Activated naive CD8-positive, alpha-beta T cell treated with anti-CD3 and anti-CD28 coated beads, Interleukin-2, amount 50 U/mL, for 16 hours (primary cell): ENCODE data around the gene ESRRA.
"Not testable (repeated sequence)": the region's sequence is repeated elsewhere in the genome, so short reads cannot be mapped to it uniquely, and the experiment has no call there.

Experiments
- DNase-seq: peaks from one replicate; pipeline ENCODE4 v3.0.0-alpha.2; 2020; ENCODE audit warnings: low read depth, low spot score

ESRRA gene

DNA sequence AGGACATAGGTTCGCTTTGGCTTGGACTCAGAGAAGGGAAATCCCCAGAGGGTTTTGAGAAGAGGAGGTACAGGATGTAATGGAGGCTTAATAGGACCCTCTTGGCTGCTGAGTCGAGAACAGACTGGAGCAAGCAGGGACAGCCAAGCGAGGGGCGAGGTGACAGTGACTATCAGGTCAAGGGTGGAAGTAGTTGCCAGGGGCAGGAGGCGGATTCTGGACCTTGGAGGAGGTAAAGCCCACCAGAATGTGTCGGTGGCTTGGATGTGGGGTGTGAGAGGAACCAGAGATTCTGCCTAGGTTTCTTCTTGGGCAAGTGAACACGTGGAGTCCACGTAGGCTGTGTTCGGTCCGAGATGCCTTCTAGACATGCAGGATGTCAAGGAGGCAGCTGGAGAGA, 7.6 kb downstream of the ESRRA start:
- DNase-seq, result no peak

DNA sequence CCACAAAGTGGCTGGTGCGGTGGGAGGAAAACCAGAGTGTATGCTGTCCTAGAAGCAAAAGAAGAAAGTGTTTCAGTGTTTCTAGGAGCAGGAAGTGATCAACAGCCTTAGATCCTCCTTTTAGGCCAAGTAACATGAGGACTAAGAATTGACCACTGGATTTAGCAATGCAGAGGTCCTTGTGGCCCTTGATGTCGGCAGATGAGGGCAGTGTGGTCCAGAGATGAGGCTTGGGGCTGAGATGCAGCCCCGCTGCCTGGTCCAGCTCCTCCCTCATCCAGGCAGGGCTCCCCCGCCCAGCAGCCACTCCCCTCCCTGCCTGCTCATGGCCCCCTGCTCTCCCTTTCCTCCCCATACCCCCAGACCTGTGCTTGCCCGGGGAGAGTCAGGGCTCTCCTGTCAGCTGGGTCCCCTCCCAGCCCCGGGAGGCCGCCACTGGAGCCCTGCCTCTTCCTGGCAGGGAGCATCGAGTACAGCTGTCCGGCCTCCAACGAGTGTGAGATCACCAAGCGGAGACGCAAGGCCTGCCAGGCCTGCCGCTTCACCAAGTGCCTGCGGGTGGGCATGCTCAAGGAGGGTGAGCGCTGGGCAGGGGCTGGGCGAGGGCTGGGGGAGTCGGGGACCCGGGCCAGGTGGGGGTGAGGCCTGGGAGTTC, 8.3 kb downstream of the ESRRA start:
- DNase-seq, result no peak

GRCh38 chr11:64314146-64314804, 9.0 kb downstream of the ESRRA start:
- no peak for DNase-seq

DNA sequence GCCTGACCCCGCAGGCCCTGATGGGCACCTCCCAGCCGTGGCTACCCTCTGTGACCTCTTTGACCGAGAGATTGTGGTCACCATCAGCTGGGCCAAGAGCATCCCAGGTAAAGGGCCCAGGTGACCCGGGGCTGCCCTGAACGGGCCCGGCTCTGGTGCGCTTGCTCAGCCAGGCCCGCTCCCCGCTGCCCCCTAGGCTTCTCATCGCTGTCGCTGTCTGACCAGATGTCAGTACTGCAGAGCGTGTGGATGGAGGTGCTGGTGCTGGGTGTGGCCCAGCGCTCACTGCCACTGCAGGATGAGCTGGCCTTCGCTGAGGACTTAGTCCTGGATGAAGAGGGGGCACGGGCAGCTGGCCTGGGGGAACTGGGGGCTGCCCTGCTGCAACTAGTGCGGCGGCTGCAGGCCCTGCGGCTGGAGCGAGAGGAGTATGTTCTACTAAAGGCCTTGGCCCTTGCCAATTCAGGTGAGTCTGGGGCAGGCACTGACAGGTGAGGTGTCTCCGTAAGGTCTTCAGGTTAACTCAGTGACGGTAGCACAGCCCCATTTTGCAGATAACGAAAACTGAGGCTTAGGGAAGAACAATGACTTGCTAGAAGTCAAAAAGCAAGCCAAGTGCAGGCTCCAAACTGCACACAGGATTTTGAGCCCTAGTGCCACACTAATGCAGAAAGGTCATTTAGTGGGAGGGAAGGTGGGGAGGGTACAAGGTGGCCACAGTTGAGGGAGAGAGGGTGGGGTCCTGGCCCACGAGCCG, 9.7 kb downstream of the ESRRA start:
- DNase-seq, result no peak

GRCh38 chr11:64315667-64316526, 10.6 kb downstream of the ESRRA start:
- DNase-seq, result not testable (repeated sequence)

GRCh38 chr11:64316672-64317324, 11.5 kb downstream of the ESRRA start:
- DNase-seq, result no peak

GRCh38 chr11:64317325-64317960, 12.1 kb downstream of the ESRRA start, which contains the start of gene TRMT112:
TSS of gene TRMT112 (minus strand) at chr11:64317559. CDS start at chr11:64317526, 33 bp downstream.
- DNase-seq, result peak; percentile 92

GRCh38 chr11:64317961-64318765, 12.8 kb downstream of the ESRRA start, which contains the start of gene PRDX5:
TSS of gene PRDX5 (plus strand) at chr11:64318121. CDS start at chr11:64318216, 95 bp downstream.
- peak; percentile 83 for DNase-seq

DNA sequence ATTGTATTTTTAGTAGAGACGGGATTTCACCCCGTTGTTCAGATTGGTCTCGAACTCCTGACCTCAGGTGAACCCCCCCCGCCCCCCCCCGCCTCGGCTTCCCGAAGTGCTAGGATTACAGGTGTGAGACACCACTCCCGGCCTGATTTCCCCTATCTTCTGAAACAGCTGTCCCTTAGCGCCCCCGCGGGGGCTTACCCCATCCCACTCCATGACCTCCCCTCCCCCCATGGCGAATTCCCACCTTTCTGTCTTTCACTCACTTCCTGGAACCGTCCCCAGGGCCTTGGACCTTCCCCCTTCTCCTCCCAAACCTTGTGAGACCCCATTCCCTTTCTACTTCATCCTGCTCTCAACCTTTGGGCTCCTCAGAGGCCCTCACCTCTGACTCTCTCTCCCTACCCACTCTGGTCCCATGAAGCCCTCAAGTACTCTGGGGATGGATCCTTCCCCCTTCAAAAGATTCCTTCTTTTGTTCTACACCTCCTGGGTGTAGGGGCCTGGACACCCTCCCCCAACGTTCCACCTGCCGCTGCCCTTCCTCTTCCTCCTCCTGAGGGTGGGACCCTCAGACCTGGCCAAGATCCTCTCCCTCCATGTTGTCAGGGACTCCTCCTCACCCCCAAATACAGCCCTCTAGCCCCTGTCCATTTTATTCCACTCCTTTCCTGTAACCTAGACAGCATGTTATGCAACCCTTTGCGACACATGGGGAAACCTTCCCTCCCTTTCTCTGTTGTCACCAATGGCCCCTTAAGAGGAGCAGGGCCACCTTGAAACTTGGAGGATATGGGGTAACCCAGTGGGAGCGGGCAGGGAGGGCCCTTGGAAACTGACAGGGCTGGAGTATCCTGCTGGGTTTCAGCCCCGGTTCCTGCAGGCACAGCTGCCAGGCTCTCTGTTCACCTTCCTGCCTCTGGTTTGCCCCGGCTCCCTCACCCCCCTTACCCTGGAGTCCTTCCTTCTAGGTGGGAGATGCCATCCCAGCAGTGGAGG, 13.7 kb downstream of the ESRRA start:
- DNase-seq, result no peak

- DNase-seq, result no peak
These were observed 15.2 kb downstream of the ESRRA start for GRCh38 chr11:64320556-64320955.

- DNase-seq, result no peak
These were observed 15.7 kb downstream of the ESRRA start for GRCh38 chr11:64321026-64321425.

- no peak for DNase-seq
These were observed 16.2 kb downstream of the ESRRA start for GRCh38 chr11:64321533-64321932.

GRCh38 chr11:64322925-64323260, 17.6 kb downstream of the ESRRA start:
- DNase-seq, result no peak

GRCh38 chr11:64323373-64323772, 18.0 kb downstream of the ESRRA start:
- no peak for DNase-seq

DNA sequence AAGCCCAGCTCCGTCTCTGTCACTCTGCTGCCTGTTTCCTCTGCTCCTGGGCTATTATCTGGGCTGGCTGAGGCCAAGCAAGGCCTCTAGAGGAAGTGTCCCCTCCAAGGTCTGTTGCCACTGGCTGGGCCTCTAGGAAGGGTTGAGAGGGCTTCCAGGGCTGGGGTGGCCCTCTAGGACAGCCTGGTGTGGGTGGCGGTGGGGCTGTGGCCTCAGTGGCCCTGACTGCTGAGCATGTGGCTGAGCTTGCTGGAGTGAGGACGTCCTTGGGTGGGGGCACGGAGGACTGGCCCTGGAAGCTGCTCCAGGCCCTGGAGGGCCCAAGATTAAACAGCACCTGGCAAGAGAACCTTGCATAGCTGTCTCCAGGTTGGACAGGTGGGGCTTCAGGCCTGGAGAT, 18.7 kb downstream of the ESRRA start:
- DNase-seq, result not testable (repeated sequence)

DNA sequence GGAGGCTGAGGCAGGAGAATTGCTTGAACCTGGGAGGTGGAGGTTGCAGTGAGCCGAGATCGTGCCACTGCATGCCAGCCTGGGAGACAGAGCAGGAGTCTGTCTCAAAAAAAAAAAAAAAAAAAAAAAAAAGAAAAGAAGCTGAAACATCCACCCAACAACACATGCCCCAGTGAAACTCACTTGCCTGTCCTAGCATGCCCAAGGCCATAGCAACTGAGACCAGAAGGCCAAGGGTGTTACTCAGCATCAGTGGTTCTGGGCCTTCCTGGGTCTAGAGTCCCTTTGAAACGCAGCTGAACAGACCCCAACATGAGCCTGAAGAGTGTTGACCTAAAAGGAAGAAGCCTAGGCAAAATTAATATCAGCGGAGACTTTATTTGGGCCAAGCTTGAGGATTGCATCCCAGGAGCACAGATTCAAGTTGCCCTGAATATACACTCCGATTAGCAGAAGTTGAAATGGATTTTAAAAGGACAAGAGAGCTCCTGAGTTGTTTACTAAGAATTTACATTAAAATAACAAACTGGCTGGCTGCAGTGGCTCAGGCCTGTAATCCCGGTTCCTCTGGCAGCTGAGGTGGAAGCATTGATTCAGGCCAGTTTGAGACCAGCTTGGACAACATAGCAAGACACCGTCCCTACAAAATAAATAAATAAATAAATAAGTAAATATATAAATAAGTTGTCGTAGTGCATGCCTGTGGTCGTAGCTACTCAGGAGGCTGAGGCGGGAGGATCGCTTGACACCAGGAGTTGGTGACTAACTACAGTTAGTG, 19.6 kb downstream of the ESRRA start:
- no peak for DNase-seq

DNA sequence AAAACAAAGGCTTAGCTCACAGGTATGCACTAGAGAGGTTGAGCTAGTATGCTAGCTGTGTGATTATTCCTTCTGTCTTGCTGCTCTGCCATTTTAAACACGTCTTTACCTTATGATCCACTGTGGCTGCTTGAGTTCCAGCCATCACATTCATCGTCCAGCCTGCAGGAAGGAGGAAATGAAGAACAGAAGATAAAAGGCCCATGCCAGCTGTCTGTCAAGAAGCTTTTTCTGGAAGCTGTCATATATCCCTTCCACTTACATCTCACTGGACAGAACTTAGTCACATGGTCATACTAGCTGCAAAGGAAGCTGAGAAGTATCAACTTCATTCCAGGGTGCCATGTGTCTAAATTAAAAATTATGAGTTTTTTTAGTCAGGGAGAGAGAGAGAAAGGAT, 22.1 kb downstream of the ESRRA start:
- DNase-seq, result no peak

GRCh38 chr11:64327993-64328392, 22.7 kb downstream of the ESRRA start:
- no peak for DNase-seq
